ENCODE data around the gene PRR11. TPM values are rescaled to one million over a fixed set of nuclear protein-coding genes. Genes with fewer than 3 reads are reported as not detected.

The PRR11 gene
- total RNA-seq, 1 experiment from 2014 or later: 86.7 TPM

- Histone ChIP-seq H3K9me3 (ENCODE audit: control insufficient read depth in 1 of 2, insufficient read depth in 1 of 2, low read depth in 1 of 2, low read length in 2 of 2) (no peaks in the 10 kb centered on the region), H2AFZ (ENCODE audit: low read depth, low read length, poor library complexity, severe bottlenecking) (no peak overlapping the region), H3K27ac (ENCODE audit: low read depth, low read length) (no peak overlapping the region), H3K4me1 (ENCODE audit: control insufficient read depth in 1 of 2, insufficient read depth in 2 of 2, low read length in 2 of 2) (no peaks in the 10 kb centered on the region), H3K9ac (ENCODE audit: low read length) (no peak overlapping the region), H3K36me3 (ENCODE audit: control insufficient read depth in 1 of 2, insufficient read depth in 2 of 2, low read length in 2 of 2) (peaks cover 13 to 18% of the 10 kb centered on the region in 2 experiments), H3K4me3 (replicated peaks in 1 of 2; ENCODE audit: low read depth in 1 of 2, low read length in 2 of 2) (no peak overlapping the region), H4K20me1 (ENCODE audit: insufficient read depth) (no peaks in the 10 kb centered on the region), H3K4me2 (ENCODE audit: low read length) (no peak overlapping the region), H3K27me3 (ENCODE audit: insufficient read depth, low read length) (no peaks in the 10 kb centered on the region), H3K9me2 (ENCODE audit: insufficient read depth) (no peaks in the 10 kb centered on the region), H3K79me2 (ENCODE audit: insufficient read depth, low read length) (no peaks in the 10 kb centered on the region; the same call in 1 of the 2 replicates)
- intact Hi-C loops (cut with micrococcal nuclease): no loop called here
- TF ChIP-seq CTCF (IDR thresholded peaks at IDR 0.05 in 2 of 3, conservative IDR thresholded peaks at IDR 0.05 in 1 of 3; ENCODE audit: borderline replicate concordance in 1 of 3, insufficient read depth in 1 of 3, low read depth in 2 of 3, low read length in 2 of 3) (no peak), ELF1 (IDR thresholded peaks at IDR 0.05; ENCODE audit: borderline replicate concordance, low read depth) (no peak), EGR1 (IDR thresholded peaks at IDR 0.05; ENCODE audit: low read depth) (no peak), CEBPB (IDR thresholded peaks at IDR 0.05; ENCODE audit: low read depth) (no peak), TCF7L2 (IDR thresholded peaks at IDR 0.05; ENCODE audit: borderline replicate concordance, extremely low read depth, insufficient read depth, insufficient read length) (no peak), ZFX (IDR thresholded peaks at IDR 0.05) (no peak), EZH2 (IDR thresholded peaks at IDR 0.05) (no peak), YY1 (IDR thresholded peaks at IDR 0.05; ENCODE audit: extremely low read depth, insufficient replicate concordance, low read depth, low read length) (no peak), EZH2phosphoT487 (IDR thresholded peaks at IDR 0.05; ENCODE audit: borderline replicate concordance) (no peak), CBX3 (IDR thresholded peaks at IDR 0.05; ENCODE audit: low read depth) (no peak), FOSL1 (IDR thresholded peaks at IDR 0.05; ENCODE audit: low read depth) (no peak), ATF3 (IDR thresholded peaks at IDR 0.05) (no peak), SRF (IDR thresholded peaks at IDR 0.05; ENCODE audit: low read depth) (no peak), JUND (IDR thresholded peaks at IDR 0.05) (no peak), SIN3A (IDR thresholded peaks at IDR 0.05; ENCODE audit: low read depth) (no peak), REST (IDR thresholded peaks at IDR 0.05; ENCODE audit: low read depth) (no peak), MAX (IDR thresholded peaks at IDR 0.05) (no peak), SP1 (IDR thresholded peaks at IDR 0.05; ENCODE audit: low read depth) (no peak), POLR2A (IDR thresholded peaks at IDR 0.05; ENCODE audit: borderline replicate concordance, extremely low read depth, insufficient read depth, insufficient read length) (no peak), POLR2AphosphoS5 (IDR thresholded peaks at IDR 0.05; ENCODE audit: low read depth, low read length) (no peak)
- ChIA-PET RAD21 (ENCODE audit: low non-redundant PET in 1 of 2, low total read pairs in 2 of 2, uncharacterized antibody in 2 of 2, unreplicated experiment in 2 of 2) (interaction anchor here in 1 of 2 experiments (0.6 kb wide), 1 partner anchor 39 kb away, joined by 3 read pairs; no protein-coding TSS in a partner anchor), CTCF (no interaction called here), POLR2A (no interaction called here)
- ATAC-seq (no peak), DNase-seq (ENCODE audit: low read depth, low spot score) (no peak)
- no TSS peak for BruUV-seq (replicated peaks)
Measured at GRCh38 chr17:59181481-59181880, 25.9 kb downstream of the PRR11 start.
